Neural cell (in vitro differentiated cells): ENCODE measurements around the gene ERBB2. TPM values are rescaled to one million over a fixed set of nuclear protein-coding genes. Genes with fewer than 3 reads are reported as not detected.
A peak's percentile ranks its signal among the peaks of the same experiment; 100 is the strongest.

Experiments used
- H2AFZ ChIP-seq: fragments of 200-600, 300-800 bp; sonication (generic), shearing (Covaris generic); 2 replicates; pipeline ENCODE4 v1.6.0; 2014; ENCODE audit warnings: low read depth, mild to moderate bottlenecking, antibody characterized with exemption, low read length, moderate library complexity
- H3F3A ChIP-seq: fragments of 200-600 bp; shearing (Covaris generic); 2 replicates; pipeline ENCODE4 v1.6.1; 2016; ENCODE audit warnings: mild to moderate bottlenecking, moderate library complexity, mixed read lengths, antibody characterized with exemption, low read length; ENCODE audit not compliant: insufficient read depth, poor library complexity, severe bottlenecking
- H3K27ac ChIP-seq: fragments of 200-600, 300-800 bp; sonication (generic), shearing (Covaris generic); 2 replicates; pipeline ENCODE4 v1.5.1; 2014; ENCODE audit warnings: mild to moderate bottlenecking, low read length, moderate library complexity
- H3K27me3 ChIP-seq: fragments of 300-800, 200-600 bp; sonication (generic), shearing (Covaris generic); 2 replicates; pipeline ENCODE4 v1.6.0; 2014; ENCODE audit warnings: mild to moderate bottlenecking, low read depth, low read length, moderate library complexity; ENCODE audit not compliant: insufficient read depth
- H3K36me3 ChIP-seq: fragments of 300-800, 200-600 bp; sonication (generic), shearing (Covaris generic); 2 replicates; pipeline ENCODE4 v1.5.1; 2014; ENCODE audit warnings: mild to moderate bottlenecking, antibody characterized with exemption, low read length, moderate library complexity; ENCODE audit not compliant: insufficient read depth
- H3K4me2 ChIP-seq: fragments of 300-800, 200-600 bp; sonication (generic), shearing (Covaris generic); 2 replicates; pipeline ENCODE4 v1.6.0; 2014; ENCODE audit warnings: mild to moderate bottlenecking, low read length
- H3K4me3 ChIP-seq: fragments of 300-800, 200-600 bp; sonication (generic), shearing (Covaris generic); 2 replicates; pipeline ENCODE4 v1.5.1; 2014; ENCODE audit warnings: mild to moderate bottlenecking, low read length, moderate library complexity
- H3K79me2 ChIP-seq: fragments of 200-600 bp; shearing (Covaris generic); replicated peaks from 2 replicates; pipeline ENCODE4 v1.6.0; 2014; ENCODE audit warnings: mild to moderate bottlenecking, low read length, moderate library complexity; ENCODE audit not compliant: insufficient read depth
- H3K9ac ChIP-seq: fragments of 300-800, 200-600 bp; sonication (generic), shearing (Covaris generic); 2 replicates; pipeline ENCODE4 v1.6.1; 2016; ENCODE audit warnings: mild to moderate bottlenecking, low read length, mixed read lengths
- H3K9me2 ChIP-seq: fragments of 200-600 bp; shearing (Covaris generic); 2 replicates; pipeline ENCODE4 v1.6.1; 2016; ENCODE audit warnings: mild to moderate bottlenecking, low read length, mixed read lengths; ENCODE audit not compliant: insufficient read depth
- H3K9me3 ChIP-seq: fragments of 200-600, 300-800 bp; sonication (generic), shearing (Covaris generic); 2 replicates; pipeline ENCODE4 v1.6.1; 2016; ENCODE audit warnings: mild to moderate bottlenecking, mixed run types, low read length, moderate library complexity, mixed read lengths
- H4K20me1 ChIP-seq: fragments of 200-600 bp; shearing (Covaris generic); 2 replicates; pipeline ENCODE4 v1.6.1; 2016; ENCODE audit warnings: mild to moderate bottlenecking, mixed run types; ENCODE audit not compliant: insufficient read depth
- CTCF ChIP-seq: fragments of 450-650 bp; IDR thresholded peaks from 2 replicates; pipeline ENCODE4 v1.5.1; 2014; ENCODE audit warnings: antibody characterized with exemption, mild to moderate bottlenecking, moderate library complexity; ENCODE audit not compliant: poor library complexity, severe bottlenecking
- EP300 ChIP-seq: fragments of 450-650 bp; conservative IDR thresholded peaks from 2 replicates; pipeline ENCODE4 v1.6.1; 2014; ENCODE audit warnings: antibody characterized with exemption, mild to moderate bottlenecking, moderate library complexity; ENCODE audit not compliant: poor library complexity, severe bottlenecking
- EZH2 ChIP-seq: fragments of 200-600, 300-800 bp; shearing (Covaris generic), sonication (generic); IDR thresholded peaks from 2 replicates; pipeline ENCODE4 v1.6.1; 2014; ENCODE audit warnings: antibody characterized with exemption, low read length, borderline replicate concordance, mild to moderate bottlenecking; ENCODE audit not compliant: insufficient read depth, poor library complexity, severe bottlenecking
- MXI1 ChIP-seq: fragments of 450-650 bp; conservative IDR thresholded peaks from 2 replicates; pipeline ENCODE4 v1.6.1; 2014; ENCODE audit warnings: antibody characterized with exemption, mild to moderate bottlenecking; ENCODE audit not compliant: poor library complexity, severe bottlenecking
- POLR2AphosphoS5 ChIP-seq: IDR thresholded peaks from 2 replicates; pipeline ENCODE4 v1.6.1; 2012
- RAD21 ChIP-seq: fragments of 450-650 bp; conservative IDR thresholded peaks from 2 replicates; pipeline ENCODE4 v1.6.1; 2014; ENCODE audit warnings: antibody characterized with exemption, mild to moderate bottlenecking, moderate library complexity
- REST ChIP-seq: IDR thresholded peaks from 2 replicates; pipeline ENCODE4 v1.6.1; 2012; ENCODE audit warnings: borderline replicate concordance
- SMC3 ChIP-seq: fragments of 450-650 bp; conservative IDR thresholded peaks from 2 replicates; pipeline ENCODE4 v1.6.1; 2014; ENCODE audit warnings: antibody characterized with exemption, mild to moderate bottlenecking, moderate library complexity; ENCODE audit not compliant: poor library complexity
- TAF1 ChIP-seq: IDR thresholded peaks from 2 replicates; pipeline ENCODE4 v1.6.1; 2012; ENCODE audit warnings: low read depth
- polyA plus RNA-seq: library from polyadenylated mRNA; depleted of rRNA; stranded (reverse); fragments of >200 nt; gene quantifications from 2 replicates; pipeline ENCODE4 v1.2.3, GENCODE V29; 2014

ERBB2 gene
- polyA plus RNA-seq, 1 donor from 2014 or later, result 16.0 TPM

- Histone ChIP-seq H2AFZ (no peak overlapping the region), H3K4me3 (no peak overlapping the region), H3F3A (no peaks in the 10 kb centered on the region), H3K4me2 (no peak overlapping the region), H3K79me2 (no peaks in the 10 kb centered on the region), H3K27me3 (peaks cover 19% of the 10 kb centered on the region), H3K36me3 (no peaks in the 10 kb centered on the region), H3K9ac (no peak overlapping the region), H3K9me2 (no peaks in the 10 kb centered on the region), H3K27ac (no peak overlapping the region), H3K9me3 (no peaks in the 10 kb centered on the region), H4K20me1 (no peaks in the 10 kb centered on the region)
- TF ChIP-seq RAD21 (peak; percentile 40), CTCF (peak; percentile 51), POLR2AphosphoS5 (no peak), REST (no peak), MXI1 (no peak), EP300 (no peak), SMC3 (peak; percentile 40), TAF1 (no peak), EZH2 (no peak)
Measured at GRCh38 chr17:39671651-39672521, 28.0 kb upstream of the ERBB2 start.

GRCh38 chr17:39672522-39673334, 27.1 kb upstream of the ERBB2 start:
- H3K9me2 ChIP-seq, result no peaks in the 10 kb centered on the region
- H3K9ac ChIP-seq, result no peak overlapping the region
- H2AFZ ChIP-seq, result no peak overlapping the region
- no peaks in the 10 kb centered on the region for H3K36me3 ChIP-seq
- H3K27ac ChIP-seq, result no peak overlapping the region
- peaks cover 16% of the 10 kb centered on the region for H3K27me3 ChIP-seq
- H3K79me2 ChIP-seq, result no peaks in the 10 kb centered on the region
- no peak overlapping the region for H3K4me2 ChIP-seq
- TF ChIP-seq EZH2 (no peak), MXI1 (no peak), POLR2AphosphoS5 (no peak), EP300 (no peak), REST (no peak), TAF1 (no peak), RAD21 (no peak), SMC3 (no peak), CTCF (no peak)
- H3F3A ChIP-seq, result no peaks in the 10 kb centered on the region
- no peaks in the 10 kb centered on the region for H4K20me1 ChIP-seq
- H3K4me3 ChIP-seq, result no peak overlapping the region
- H3K9me3 ChIP-seq, result no peaks in the 10 kb centered on the region
